ENCODE data around the gene PNN.

PNN gene

DNA sequence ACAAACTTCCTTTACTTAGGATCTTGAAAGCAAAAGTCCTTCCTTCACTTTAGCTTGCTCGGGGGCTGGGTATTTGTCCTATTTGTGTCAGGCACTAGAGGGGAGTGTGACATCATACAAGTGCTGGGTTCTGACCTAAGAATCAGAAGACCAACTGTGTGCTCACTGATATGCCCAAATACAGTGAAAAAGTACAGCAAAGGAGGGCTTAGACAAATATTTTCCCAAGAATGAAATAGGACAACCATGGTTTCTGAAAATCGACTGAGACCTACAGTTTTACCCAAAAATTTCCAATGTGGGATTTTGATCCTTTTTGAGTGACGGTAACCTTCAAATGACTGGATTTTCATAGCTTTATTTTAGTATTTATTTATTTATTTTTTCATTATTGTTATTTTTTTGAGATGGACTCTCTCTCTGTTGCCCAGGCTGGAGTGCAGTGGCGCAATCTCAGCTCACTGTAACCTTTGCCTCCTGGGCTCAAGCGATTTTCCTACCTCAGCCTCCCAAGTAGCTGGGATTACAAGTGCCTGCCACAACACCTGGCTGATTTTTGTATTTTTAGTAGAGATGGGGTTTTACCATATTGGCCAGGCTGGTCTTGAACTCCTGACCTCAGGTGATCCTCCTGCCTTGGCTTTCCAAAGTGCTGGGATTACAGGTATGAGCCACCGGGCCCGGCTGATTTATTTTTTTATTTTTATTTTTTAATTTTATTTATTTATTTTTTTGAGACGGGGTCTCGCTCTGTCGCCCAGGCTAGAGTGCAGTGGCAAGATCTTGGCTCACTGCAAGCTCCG is 56.9 kb downstream of the PNN start:
- peak in 1 of 2 experiments; percentile 5 for DNase-seq
